ENCODE data around the gene SYNRG. TPM values are rescaled to one million over a fixed set of nuclear protein-coding genes. Genes with fewer than 3 reads are reported as not detected.

The SYNRG gene
- polyA plus RNA-seq, 1 donor (not counting 4 experiments of a cell fraction or from before 2014, with no cell fraction given) = 9.2 TPM

GRCh38 chr17:37541880-37542660 lies 67.1 kb downstream of the SYNRG start:
- no peaks in the 10 kb centered on the region for H4K20me1 ChIP-seq (ENCODE audit: control insufficient read depth, extremely low read depth, insufficient read depth, low read length)
- H2AFZ ChIP-seq (ENCODE audit: control insufficient read depth, low read length) = no peak overlapping the region
- peaks cover 16 to 23% of the 10 kb centered on the region in 2 experiments for H3K36me3 ChIP-seq (ENCODE audit: control insufficient read depth in 2 of 2, extremely low read depth in 1 of 2, insufficient read depth in 2 of 2, low read length in 2 of 2)
- no peak overlapping the region for H3K9ac ChIP-seq (ENCODE audit: control insufficient read depth, extremely low read depth, insufficient read depth, low read length)
- no peaks in the 10 kb centered on the region for H3K9me3 ChIP-seq (ENCODE audit: control insufficient read depth, low read depth, low read length)
- no peaks in the 10 kb centered on the region for H3K9me1 ChIP-seq (ENCODE audit: control insufficient read depth, extremely low read depth, insufficient read depth, low read length)
- H3K4me2 ChIP-seq (ENCODE audit: control insufficient read depth, extremely low read depth, insufficient read depth, low read depth, low read length) = peak overlapping the region; percentile 22
- H3K4me1 ChIP-seq (ENCODE audit: control insufficient read depth, extremely low read depth, insufficient read depth, low read length) = peaks cover 10% of the 10 kb centered on the region
- DNase-seq (ENCODE audit: low read depth, low spot score) (no peak), FAIRE-seq (no peak)
- peak overlapping the region; percentile 19 for H3K27ac ChIP-seq (ENCODE audit: control insufficient read depth, insufficient read depth, low read length)
- dilution Hi-C loops (cut with MboI; ENCODE audit: extremely low pct_ligation_motif_present, low sequenced_read_pairs) = no loop called here
- TF ChIP-seq EZH2 (IDR thresholded peaks at IDR 0.05; ENCODE audit: low read length) = no peak
- no peak for TF ChIP-seq CTCF (optimal IDR thresholded peaks at IDR 0.05 in 1 of 3, IDR thresholded peaks at IDR 0.05 in 1 of 3, conservative IDR thresholded peaks at IDR 0.05 in 1 of 3; ENCODE audit: extremely low read depth in 1 of 3, insufficient read depth in 2 of 3, low read length in 3 of 3)
- no peak overlapping the region for H3K4me3 ChIP-seq (ENCODE audit: control insufficient read depth in 2 of 3, extremely low read depth in 1 of 3, insufficient read depth in 2 of 3, low read depth in 1 of 3, low read length in 3 of 3)
- H3K27me3 ChIP-seq (ENCODE audit: control insufficient read depth, extremely low read depth, insufficient read depth, low read length) = no peaks in the 10 kb centered on the region
- no peaks in the 10 kb centered on the region for H3K79me2 ChIP-seq (ENCODE audit: control insufficient read depth, insufficient read depth, low read length)

GRCh38 chr17:37538981-37539659 lies 70.1 kb downstream of the SYNRG start:
- no peaks in the 10 kb centered on the region for H4K20me1 ChIP-seq (ENCODE audit: control insufficient read depth, extremely low read depth, insufficient read depth, low read length)
- peaks cover 10% of the 10 kb centered on the region for H3K4me1 ChIP-seq (ENCODE audit: control insufficient read depth, extremely low read depth, insufficient read depth, low read length)
- no peaks in the 10 kb centered on the region for H3K9me3 ChIP-seq (ENCODE audit: control insufficient read depth, low read depth, low read length)
- H3K4me2 ChIP-seq (ENCODE audit: control insufficient read depth, extremely low read depth, insufficient read depth, low read depth, low read length) = no peak overlapping the region
- no peak for TF ChIP-seq EZH2 (IDR thresholded peaks at IDR 0.05; ENCODE audit: low read length)
- TF ChIP-seq CTCF (optimal IDR thresholded peaks at IDR 0.05 in 1 of 3, IDR thresholded peaks at IDR 0.05 in 1 of 3, conservative IDR thresholded peaks at IDR 0.05 in 1 of 3; ENCODE audit: extremely low read depth in 1 of 3, insufficient read depth in 2 of 3, low read length in 3 of 3) = no peak
- H2AFZ ChIP-seq (ENCODE audit: control insufficient read depth, low read length) = no peak overlapping the region
- H3K36me3 ChIP-seq (ENCODE audit: control insufficient read depth in 2 of 2, extremely low read depth in 1 of 2, insufficient read depth in 2 of 2, low read length in 2 of 2) = peaks cover 18 to 31% of the 10 kb centered on the region in 2 experiments
- H3K9ac ChIP-seq (ENCODE audit: control insufficient read depth, extremely low read depth, insufficient read depth, low read length) = no peak overlapping the region
- no peaks in the 10 kb centered on the region for H3K27me3 ChIP-seq (ENCODE audit: control insufficient read depth, extremely low read depth, insufficient read depth, low read length)
- no peak for FAIRE-seq
- no peak overlapping the region for H3K27ac ChIP-seq (ENCODE audit: control insufficient read depth, insufficient read depth, low read length)
- no peak for DNase-seq (ENCODE audit: low read depth, low spot score)
- no peak overlapping the region for H3K4me3 ChIP-seq (ENCODE audit: control insufficient read depth in 2 of 3, extremely low read depth in 1 of 3, insufficient read depth in 2 of 3, low read depth in 1 of 3, low read length in 3 of 3)
- H3K79me2 ChIP-seq (ENCODE audit: control insufficient read depth, insufficient read depth, low read length) = no peaks in the 10 kb centered on the region
- dilution Hi-C loops (cut with MboI; ENCODE audit: extremely low pct_ligation_motif_present, low sequenced_read_pairs) = no loop called here
- no peaks in the 10 kb centered on the region for H3K9me1 ChIP-seq (ENCODE audit: control insufficient read depth, extremely low read depth, insufficient read depth, low read length)
